ENCODE results near the gene GALNT14. TPM values are rescaled to one million over a fixed set of nuclear protein-coding genes. Genes with fewer than 3 reads are reported as not detected.
A peak's percentile ranks its signal among the peaks of the same experiment; 100 is the strongest.

The GALNT14 gene
- polyA plus RNA-seq, 1 donor = 1.5 TPM

DNA sequence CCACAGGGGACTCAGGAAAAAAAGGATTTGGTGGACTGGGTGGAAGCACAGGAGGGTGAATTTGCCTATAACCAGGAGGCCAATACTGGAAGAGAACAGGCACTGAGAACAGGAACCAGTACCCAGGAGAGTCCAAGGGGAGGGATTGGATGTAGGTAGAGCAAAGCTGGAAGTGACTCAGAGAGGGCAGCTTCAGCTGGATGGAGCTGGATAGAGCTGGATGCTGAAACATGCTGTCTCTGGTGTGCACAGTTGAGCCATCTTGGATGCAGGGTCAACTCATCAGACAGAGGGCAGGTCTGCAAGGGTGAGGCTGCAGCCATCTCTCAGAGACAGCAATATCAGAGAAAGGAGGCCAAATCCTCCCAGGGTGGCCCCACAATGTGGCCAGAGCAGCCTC, 134.0 kb downstream of the GALNT14 start:
- no peak for DNase-seq

GRCh38 chr2:31003749-31004148, 134.5 kb downstream of the GALNT14 start:
- no peak for DNase-seq

DNA sequence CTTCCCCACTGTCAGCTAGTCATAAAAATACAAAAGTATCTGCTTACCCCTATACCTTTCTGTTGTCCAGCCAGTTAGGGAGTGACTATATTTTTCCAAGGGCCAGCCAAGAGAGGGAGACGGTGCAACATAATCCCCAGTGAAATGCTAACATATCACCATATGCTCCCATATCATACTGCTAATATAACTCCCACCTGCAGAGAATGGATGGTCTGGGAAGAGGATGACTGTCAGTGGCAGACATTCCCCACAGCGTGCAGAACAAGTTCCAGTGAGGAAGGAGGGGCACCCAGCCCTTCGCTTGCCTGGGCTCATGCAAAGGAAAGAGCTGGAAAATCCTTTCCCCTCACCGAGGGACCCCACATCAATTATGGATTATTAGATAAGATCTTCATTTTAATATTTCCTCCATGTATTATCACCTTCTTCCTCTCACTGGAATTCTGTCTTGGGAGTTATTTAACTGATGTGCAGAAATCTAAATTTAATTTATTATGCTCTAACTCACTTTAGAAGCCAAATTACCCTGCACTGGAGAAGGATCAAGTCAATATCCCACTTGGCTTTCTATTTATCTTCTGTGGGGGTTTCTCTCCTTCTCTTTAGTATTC, 135.6 kb downstream of the GALNT14 start:
- no peak for DNase-seq

- no peak for DNase-seq
These were observed 137.3 kb downstream of the GALNT14 start for GRCh38 chr2:31000970-31001369.

GRCh38 chr2:30998672-30999071, 139.6 kb downstream of the GALNT14 start:
- DNase-seq = no peak

- peak; percentile 39 for DNase-seq
These were observed 140.3 kb downstream of the GALNT14 start for GRCh38 chr2:30997979-30998378.

DNA sequence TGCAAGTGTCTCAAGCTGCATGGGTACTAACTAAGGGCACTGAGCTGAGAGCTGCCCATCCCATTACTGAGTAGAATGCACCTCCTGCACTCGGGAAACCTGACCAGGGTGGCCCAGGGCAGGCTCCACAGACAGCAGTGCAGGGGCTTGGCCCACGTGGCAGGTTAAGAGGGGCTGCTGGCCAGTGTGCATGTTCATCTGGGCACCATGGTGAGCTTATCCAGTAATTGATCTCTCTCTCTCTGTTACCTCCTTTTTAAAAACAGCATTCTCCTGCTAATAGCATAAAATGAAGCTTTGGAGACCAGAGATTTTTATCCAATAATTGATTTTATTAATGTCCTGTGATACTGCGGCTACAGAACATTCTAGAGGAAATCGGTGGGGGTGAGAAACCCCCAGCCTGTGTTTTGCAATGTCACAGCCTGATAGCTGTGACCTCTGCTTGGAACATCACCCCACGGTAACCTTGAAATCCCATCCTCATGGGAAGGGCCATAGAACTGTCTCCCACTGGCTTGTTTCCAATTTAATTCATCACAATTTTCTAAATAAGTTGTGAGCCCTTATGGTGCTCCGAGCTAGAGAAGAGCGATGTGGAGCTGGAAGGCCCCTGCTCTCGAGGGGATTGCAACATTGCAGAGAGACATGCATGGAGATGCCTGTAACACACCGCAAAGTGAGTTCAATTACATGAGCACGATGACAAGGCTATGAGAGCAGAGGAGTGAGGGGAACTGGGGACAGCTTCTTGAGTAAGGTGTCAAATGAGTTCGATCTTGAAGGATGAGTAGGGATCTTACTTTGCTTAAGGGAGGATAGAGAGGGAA, 143.8 kb downstream of the GALNT14 start:
- DNase-seq = no peak

- no peak for DNase-seq
These were observed 145.5 kb downstream of the GALNT14 start for GRCh38 chr2:30992781-30993180.

GRCh38 chr2:30990671-30991070, 147.6 kb downstream of the GALNT14 start:
- DNase-seq = no peak

DNA sequence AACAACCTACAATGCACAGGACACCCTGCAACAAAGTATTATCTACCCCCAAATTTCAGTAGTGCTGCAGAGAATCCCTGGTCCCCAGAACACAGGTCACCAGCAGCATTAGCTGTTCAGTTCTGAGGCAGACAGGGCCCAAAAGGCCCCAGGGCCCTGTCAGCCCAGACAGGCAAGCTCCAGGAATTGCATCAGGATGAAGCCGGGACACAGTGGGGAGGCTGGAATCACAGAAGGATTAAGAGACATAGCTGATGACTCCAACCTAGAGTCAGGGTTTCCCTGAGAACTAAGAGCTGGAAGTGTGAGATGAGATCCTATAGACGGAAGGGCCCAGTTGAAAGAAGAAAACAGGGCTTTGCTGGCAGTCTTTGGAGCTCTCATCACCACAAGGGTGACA, 148.1 kb downstream of the GALNT14 start:
- no peak for DNase-seq

GRCh38 chr2:30989746-30990145, 148.5 kb downstream of the GALNT14 start:
- no peak for DNase-seq

GRCh38 chr2:30987566-30987965, 150.7 kb downstream of the GALNT14 start:
- DNase-seq = no peak

GRCh38 chr2:30986231-30986580, 152.0 kb downstream of the GALNT14 start:
- peak; percentile 26 for DNase-seq

GRCh38 chr2:30985493-30986230, 152.6 kb downstream of the GALNT14 start:
- DNase-seq = peak; percentile 37

- DNase-seq = no peak
These were observed 154.1 kb downstream of the GALNT14 start for GRCh38 chr2:30984148-30984547.

DNA sequence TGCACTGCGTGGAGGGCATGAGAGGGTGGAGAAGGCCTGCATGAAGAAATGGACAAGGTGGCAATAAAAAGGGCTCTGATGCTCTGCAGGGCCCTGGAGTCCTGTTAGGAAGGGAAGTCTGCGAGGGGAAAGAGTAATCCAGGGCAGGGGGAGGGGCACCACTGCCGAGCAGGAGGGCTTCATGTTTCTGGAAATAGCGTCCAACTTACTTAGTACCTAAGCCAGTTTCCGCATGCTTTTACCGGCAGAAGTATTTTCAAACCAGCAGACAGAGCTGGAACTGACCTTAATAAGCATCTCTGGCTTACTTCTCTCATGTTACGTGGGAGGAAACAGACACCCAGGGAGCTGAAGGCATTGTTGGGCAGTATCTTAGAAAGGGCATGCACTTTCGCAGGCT, 156.7 kb downstream of the GALNT14 start:
- DNase-seq = peak; percentile 63

- DNase-seq = no peak
These were observed 157.1 kb downstream of the GALNT14 start for GRCh38 chr2:30981096-30981495.

DNA sequence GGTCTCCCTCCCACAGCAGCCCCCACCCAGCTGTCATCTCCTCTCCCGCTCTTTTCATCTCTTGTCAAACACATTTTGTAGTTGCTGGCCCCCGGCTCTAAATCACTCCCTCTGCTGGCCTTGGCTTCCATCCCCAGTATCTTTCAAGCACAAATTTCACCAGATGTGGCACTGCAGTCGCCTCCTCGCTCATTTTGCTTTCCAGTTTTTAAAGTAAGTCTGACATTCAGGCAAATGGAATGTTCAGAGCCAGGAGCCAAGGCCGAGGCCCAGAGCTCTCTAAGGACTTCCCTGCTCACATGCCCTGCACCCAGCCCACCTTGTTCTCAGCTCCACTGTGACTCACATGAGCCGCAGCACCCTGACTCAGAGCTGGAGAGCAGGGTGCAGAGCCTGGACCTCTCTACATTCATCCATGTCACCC, 158.4 kb downstream of the GALNT14 start:
- DNase-seq = no peak

DNA sequence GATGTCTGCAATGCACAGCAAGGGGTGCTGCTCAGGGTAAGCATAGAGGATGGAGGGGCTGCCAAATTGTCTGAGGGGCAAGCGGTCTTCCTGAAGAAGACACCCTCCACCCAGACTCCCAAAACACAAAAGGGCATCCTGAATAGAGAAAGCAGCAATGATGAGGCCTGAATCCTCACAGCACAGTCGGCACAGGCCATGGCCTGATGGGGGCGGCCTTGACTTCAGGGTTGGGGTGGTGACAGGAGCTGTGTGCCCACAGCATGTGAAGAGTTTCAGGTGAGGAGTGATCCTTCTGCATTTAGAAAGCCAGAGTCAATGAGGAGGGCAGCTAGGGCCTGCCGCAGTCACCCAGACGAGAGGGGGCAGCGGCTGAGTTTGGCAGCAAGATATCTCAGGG, 159.4 kb downstream of the GALNT14 start:
- no peak for DNase-seq

DNA sequence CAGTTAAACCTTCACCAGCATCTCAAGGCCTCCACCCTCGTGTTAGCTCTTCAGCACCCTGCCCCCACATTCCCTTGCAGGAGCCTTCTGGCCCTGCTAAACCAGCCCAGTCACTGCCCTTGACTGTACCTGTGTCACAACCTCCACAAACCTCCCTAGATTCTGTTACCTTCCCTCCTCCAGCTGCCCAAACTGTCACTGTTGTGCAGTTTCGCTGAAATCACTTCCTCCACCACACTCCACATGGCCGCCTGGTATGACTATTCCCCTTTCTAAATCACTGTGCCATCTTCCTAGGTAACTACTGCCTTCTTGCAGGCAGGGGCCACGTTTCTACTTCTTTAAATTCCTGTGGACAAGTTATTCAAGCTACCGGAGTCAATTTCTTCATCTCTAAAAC, 160.2 kb downstream of the GALNT14 start:
- no peak for DNase-seq

DNA sequence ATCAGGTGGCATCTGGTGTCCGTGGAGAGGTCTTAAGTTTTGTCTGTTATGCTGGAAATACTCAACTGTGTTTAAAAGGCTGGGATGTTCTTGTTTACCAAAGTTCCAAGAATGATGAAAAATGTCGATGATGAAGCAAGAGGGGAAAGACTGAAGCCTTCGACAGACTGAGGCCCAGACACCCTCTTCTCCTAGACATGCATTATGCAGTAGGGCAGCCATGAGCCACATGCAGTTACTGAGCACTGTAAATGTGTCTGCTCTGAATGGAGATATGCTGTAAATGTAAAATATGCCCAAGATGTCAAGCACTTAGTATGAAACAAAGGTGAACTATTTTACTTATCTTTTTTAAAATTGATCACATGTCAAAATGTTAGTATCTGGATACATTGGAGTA, 163.1 kb downstream of the GALNT14 start:
- DNase-seq = no peak

DNA sequence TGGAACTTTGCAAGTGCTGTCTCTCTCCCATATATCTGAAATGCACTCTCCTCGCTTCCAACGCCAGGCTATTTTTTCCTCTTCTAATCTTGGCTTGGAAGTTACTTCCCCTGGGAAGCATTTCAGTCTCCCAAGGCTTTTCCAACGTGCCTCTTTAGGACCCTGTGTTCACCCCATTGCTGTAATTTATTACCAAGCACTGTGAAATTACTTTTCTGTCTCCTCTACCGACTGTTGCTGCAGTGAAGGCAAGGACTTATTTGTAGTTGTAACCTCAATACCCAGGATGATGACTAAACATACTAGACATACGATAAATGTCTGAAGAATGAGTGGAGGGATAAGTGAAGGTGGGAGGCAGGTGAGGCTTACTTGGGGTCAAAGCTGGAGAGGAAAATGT, 163.7 kb downstream of the GALNT14 start:
- DNase-seq = no peak

DNA sequence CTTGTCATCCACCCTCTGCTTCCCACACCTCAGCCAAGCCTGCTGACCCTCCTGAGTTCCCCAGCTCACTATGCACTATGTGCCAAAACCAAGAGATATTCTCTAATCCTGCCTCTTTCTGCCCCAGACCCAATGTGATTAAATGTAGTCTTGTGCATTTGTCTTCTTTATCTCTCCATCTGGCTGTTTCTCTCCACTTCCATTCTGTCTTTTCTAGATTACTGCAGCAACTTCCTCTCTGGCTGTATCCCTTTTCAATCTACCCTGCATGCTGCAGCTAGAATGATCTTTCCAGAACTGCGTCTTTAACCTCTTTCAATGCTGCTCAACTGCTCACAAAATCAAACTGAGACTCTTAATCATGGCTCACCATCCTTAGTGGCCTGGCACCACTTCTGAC, 164.1 kb downstream of the GALNT14 start:
- no peak for DNase-seq

All from hindlimb muscle (tissue), 1 donor.